HG02571 (cell line): ENCODE results near the gene COX10.

ENCODE experiments used
- ATAC-seq: cut with Tn5 transposase; IDR thresholded peaks from one replicate; pipeline ENCODE4 v1.9.1; 2021; ENCODE audit warnings: mild to moderate bottlenecking, moderate library complexity; ENCODE audit not compliant: unreplicated experiment

COX10 gene

GRCh38 chr17:14068542-14069250 is 608 bp upstream of the COX10 start:
- no peak for ATAC-seq

- no peak for ATAC-seq
Observed at GRCh38 chr17:14070344-14070984, 1.2 kb downstream of the COX10 start.

- ATAC-seq = no peak
Observed at GRCh38 chr17:14072881-14073280, 3.6 kb downstream of the COX10 start.

GRCh38 chr17:14078027-14078426 is 8.7 kb downstream of the COX10 start:
- no peak for ATAC-seq

GRCh38 chr17:14080847-14081251 is 11.5 kb downstream of the COX10 start:
- no peak for ATAC-seq

- ATAC-seq = no peak
Observed at GRCh38 chr17:14082848-14083247, 13.5 kb downstream of the COX10 start.

GRCh38 chr17:14084955-14085354 is 15.7 kb downstream of the COX10 start:
- no peak for ATAC-seq

- ATAC-seq = no peak
Observed at GRCh38 chr17:14086189-14086588, 16.9 kb downstream of the COX10 start.

GRCh38 chr17:14089179-14089578 is 19.9 kb downstream of the COX10 start:
- ATAC-seq = no peak

GRCh38 chr17:14091367-14091766 is 22.1 kb downstream of the COX10 start:
- ATAC-seq = no peak

GRCh38 chr17:14092808-14093207 is 23.5 kb downstream of the COX10 start:
- ATAC-seq = no peak

GRCh38 chr17:14094676-14095601 is 25.6 kb downstream of the COX10 start:
- no peak for ATAC-seq

- ATAC-seq = no peak
Observed at GRCh38 chr17:14095631-14096030, 26.3 kb downstream of the COX10 start.

GRCh38 chr17:14098246-14098645 is 28.9 kb downstream of the COX10 start:
- ATAC-seq = no peak

GRCh38 chr17:14101976-14102375 is 32.7 kb downstream of the COX10 start:
- no peak for ATAC-seq

- no peak for ATAC-seq
Observed at GRCh38 chr17:14103836-14104235, 34.5 kb downstream of the COX10 start.

- no peak for ATAC-seq
Observed at GRCh38 chr17:14104734-14105133, 35.4 kb downstream of the COX10 start.

- no peak for ATAC-seq
Observed at GRCh38 chr17:14107889-14108288, 38.6 kb downstream of the COX10 start.

- no peak for ATAC-seq
Observed at GRCh38 chr17:14112407-14112806, 43.1 kb downstream of the COX10 start.

- no peak for ATAC-seq
Observed at GRCh38 chr17:14113137-14113536, 43.8 kb downstream of the COX10 start.

- no peak for ATAC-seq
Observed at GRCh38 chr17:14116263-14117024, 47.1 kb downstream of the COX10 start.
